ENCODE data around the gene TRPM6. TPM values are rescaled to one million over a fixed set of nuclear protein-coding genes. Genes with fewer than 3 reads are reported as not detected.

The TRPM6 gene
- total and polyA plus RNA-seq, 2 donors (not counting 3 experiments of a cell fraction or from before 2014, with no cell fraction given): 0.01 to 0.22 TPM

DNA sequence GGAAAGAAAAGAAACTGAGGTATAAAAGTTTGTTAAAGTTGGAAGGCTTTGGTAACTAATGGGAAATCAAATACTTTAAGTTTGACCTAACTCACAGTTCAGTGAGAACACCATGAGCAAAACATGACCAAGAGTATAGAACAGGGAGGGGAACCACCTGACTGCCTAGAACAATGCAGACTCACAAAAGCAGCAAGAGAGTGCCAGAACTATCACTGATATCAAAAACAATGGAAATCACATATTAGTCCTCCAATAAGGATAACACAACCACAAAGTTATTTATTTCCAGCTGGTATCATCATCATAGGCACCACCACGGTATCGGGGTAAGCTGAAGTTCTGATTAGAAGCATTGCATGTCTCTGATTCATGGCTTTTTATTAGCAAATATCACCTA is 77.5 kb downstream of the TRPM6 start:
- H4K20me1 ChIP-seq (replicated peaks; ENCODE audit: control insufficient read depth, extremely low read depth, insufficient read depth, low read length): no peaks in the 10 kb centered on the region
- no peak overlapping the region for H3K27ac ChIP-seq (ENCODE audit: insufficient read depth, low read depth, low read length)
- H3K27me3 ChIP-seq (ENCODE audit: control insufficient read depth in 2 of 2, insufficient read depth in 2 of 2, low read length in 2 of 2): no peaks in the 10 kb centered on the region
- no peak overlapping the region for H2AFZ ChIP-seq (ENCODE audit: low read depth, low read length)
- FAIRE-seq: no peak
- dilution Hi-C loops (cut with MboI; ENCODE audit: extremely low pct_ligation_motif_present, low sequenced_read_pairs) (no loop called here), intact Hi-C loops (cut with micrococcal nuclease) (no loop called here)
- ChIA-PET CTCF (no interaction called here), POLR2A (no interaction called here)
- DNase-seq (ENCODE audit: low read depth, low spot score): no peak
- no peak overlapping the region for H3K4me2 ChIP-seq (ENCODE audit: insufficient read depth, low read length)
- H3K4me1 ChIP-seq (ENCODE audit: control insufficient read depth, extremely low read depth, insufficient read depth, low read length): no peaks in the 10 kb centered on the region
- TF ChIP-seq, protein P1, sequence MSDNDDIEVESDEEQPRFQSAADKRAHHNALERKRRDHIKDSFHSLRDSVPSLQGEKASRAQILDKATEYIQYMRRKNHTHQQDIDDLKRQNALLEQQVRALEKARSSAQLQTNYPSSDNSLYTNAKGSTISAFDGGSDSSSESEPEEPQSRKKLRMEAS (IDR thresholded peaks at IDR 0.05; ENCODE audit: insufficient read depth, insufficient read length): no peak
- TF ChIP-seq, protein P2, sequence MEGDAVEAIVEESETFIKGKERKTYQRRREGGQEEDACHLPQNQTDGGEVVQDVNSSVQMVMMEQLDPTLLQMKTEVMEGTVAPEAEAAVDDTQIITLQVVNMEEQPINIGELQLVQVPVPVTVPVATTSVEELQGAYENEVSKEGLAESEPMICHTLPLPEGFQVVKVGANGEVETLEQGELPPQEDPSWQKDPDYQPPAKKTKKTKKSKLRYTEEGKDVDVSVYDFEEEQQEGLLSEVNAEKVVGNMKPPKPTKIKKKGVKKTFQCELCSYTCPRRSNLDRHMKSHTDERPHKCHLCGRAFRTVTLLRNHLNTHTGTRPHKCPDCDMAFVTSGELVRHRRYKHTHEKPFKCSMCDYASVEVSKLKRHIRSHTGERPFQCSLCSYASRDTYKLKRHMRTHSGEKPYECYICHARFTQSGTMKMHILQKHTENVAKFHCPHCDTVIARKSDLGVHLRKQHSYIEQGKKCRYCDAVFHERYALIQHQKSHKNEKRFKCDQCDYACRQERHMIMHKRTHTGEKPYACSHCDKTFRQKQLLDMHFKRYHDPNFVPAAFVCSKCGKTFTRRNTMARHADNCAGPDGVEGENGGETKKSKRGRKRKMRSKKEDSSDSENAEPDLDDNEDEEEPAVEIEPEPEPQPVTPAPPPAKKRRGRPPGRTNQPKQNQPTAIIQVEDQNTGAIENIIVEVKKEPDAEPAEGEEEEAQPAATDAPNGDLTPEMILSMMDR (IDR thresholded peaks at IDR 0.05; ENCODE audit: extremely low read depth in 1 of 2, insufficient read depth in 1 of 2, low read depth in 1 of 2, low read length in 2 of 2): no peak
- TF ChIP-seq POLR2AphosphoS5 (IDR thresholded peaks at IDR 0.05; ENCODE audit: insufficient read depth, low read depth, low read length) (no peak), GATA2 (IDR thresholded peaks at IDR 0.05; ENCODE audit: insufficient read depth, insufficient read length, low read depth, low read length) (no peak), MYC (IDR thresholded peaks at IDR 0.05; ENCODE audit: low read depth, low read length) (no peak), POLR2A (IDR thresholded peaks at IDR 0.05; ENCODE audit: low read depth, low read length) (no peak), JUN (IDR thresholded peaks at IDR 0.05; ENCODE audit: borderline replicate concordance, insufficient read depth, insufficient read length, low read depth) (no peak), EZH2 (IDR thresholded peaks at IDR 0.05; ENCODE audit: borderline replicate concordance, low read depth, low read length, severe bottlenecking) (no peak), FOS (IDR thresholded peaks at IDR 0.05; ENCODE audit: borderline replicate concordance, insufficient read depth, low read length) (no peak)
- H3K79me2 ChIP-seq (ENCODE audit: control insufficient read depth, insufficient read depth, low read length): no peaks in the 10 kb centered on the region
- no peaks in the 10 kb centered on the region for H3K9me1 ChIP-seq (replicated peaks; ENCODE audit: control insufficient read depth, extremely low read depth, insufficient read depth, low read length)
- H3K9ac ChIP-seq (replicated peaks; ENCODE audit: extremely low read depth, insufficient read depth, low read length): no peak overlapping the region
- H3K36me3 ChIP-seq (ENCODE audit: control insufficient read depth in 2 of 2, extremely low read depth in 1 of 2, insufficient read depth in 2 of 2, low read length in 2 of 2): no peaks in the 10 kb centered on the region
- BruUV-seq (replicated peaks): no TSS peak
- no peak overlapping the region for H3K4me3 ChIP-seq (replicated peaks in 1 of 3; ENCODE audit: insufficient read depth in 1 of 3, low read depth in 1 of 3, low read length in 3 of 3)
- no peaks in the 10 kb centered on the region for H3K9me3 ChIP-seq (replicated peaks; ENCODE audit: control insufficient read depth, insufficient read depth, low read length)

Measured in endothelial cell of umbilical vein (primary cell).